Tongue (tissue), 2 donors: Measurements from ENCODE around the gene CCR3. TPM values are rescaled to one million over a fixed set of nuclear protein-coding genes. Genes with fewer than 3 reads are reported as not detected.
A peak's percentile ranks its signal among the peaks of the same experiment; 100 is the strongest.
"Not testable (repeated sequence)": the region's sequence is repeated elsewhere in the genome, so short reads cannot be mapped to it uniquely, and the experiment has no call there.

Experiments used
- DNase-seq: peaks from one replicate; pipeline ENCODE4 v3.0.0-alpha.2; 2015
- total RNA-seq: library from RNA; depleted of rRNA; stranded (reverse); fragments of >200 nt; gene quantifications from one replicate; pipeline ENCODE4 v1.2.3, GENCODE V29; 2014

CCR3 gene
- total RNA-seq, result 0.51 TPM

- no peak for DNase-seq
Observed at GRCh38 chr3:46242120-46242519, at the start of gene CCR3. Gene CCR3, plus strand, starts transcription at chr3:46242460. Its CDS starts 22,699 bp downstream, at chr3:46265159.

- no peak for DNase-seq
Observed at GRCh38 chr3:46192939-46193338, 49.3 kb upstream of the CCR3 start.

- no peak for DNase-seq
Observed at GRCh38 chr3:46193436-46193835, 48.8 kb upstream of the CCR3 start.

- DNase-seq, result no peak
Observed at GRCh38 chr3:46194868-46195553, 47.2 kb upstream of the CCR3 start.

- DNase-seq, result no peak
Observed at GRCh38 chr3:46196261-46196957, 45.9 kb upstream of the CCR3 start.

- DNase-seq, result no peak
Observed at GRCh38 chr3:46200211-46200610, 42.0 kb upstream of the CCR3 start.

GRCh38 chr3:46200790-46201189 lies 41.5 kb upstream of the CCR3 start:
- DNase-seq, result no peak

GRCh38 chr3:46202535-46202934 lies 39.7 kb upstream of the CCR3 start:
- no peak for DNase-seq

GRCh38 chr3:46203681-46204080 lies 38.6 kb upstream of the CCR3 start:
- DNase-seq, result no peak

- no peak for DNase-seq
Observed at GRCh38 chr3:46205286-46205960, 36.8 kb upstream of the CCR3 start.

GRCh38 chr3:46206282-46207015 lies 35.8 kb upstream of the CCR3 start:
- DNase-seq, result no peak

- DNase-seq, result not testable (repeated sequence)
Observed at GRCh38 chr3:46207514-46207913, 34.7 kb upstream of the CCR3 start.

- DNase-seq, result peak; percentile 29
Observed at GRCh38 chr3:46208167-46208704, 34.0 kb upstream of the CCR3 start, which contains the start of gene CCR1. Gene CCR1, minus strand, starts transcription at chr3:46208313. Its CDS starts 4,000 bp downstream, at chr3:46204313.

- no peak for DNase-seq
Observed at GRCh38 chr3:46209053-46209452, 33.2 kb upstream of the CCR3 start.

- no peak for DNase-seq
Observed at GRCh38 chr3:46209746-46210470, 32.4 kb upstream of the CCR3 start.

GRCh38 chr3:46212101-46212500 lies 30.2 kb upstream of the CCR3 start:
- no peak for DNase-seq

- DNase-seq, result no peak
Observed at GRCh38 chr3:46213201-46213600, 29.1 kb upstream of the CCR3 start.

GRCh38 chr3:46214751-46215352 lies 27.4 kb upstream of the CCR3 start:
- DNase-seq, result no peak

- no peak for DNase-seq
Observed at GRCh38 chr3:46215810-46216414, 26.3 kb upstream of the CCR3 start.

- DNase-seq, result no peak
Observed at GRCh38 chr3:46218196-46218709, 24.0 kb upstream of the CCR3 start.
